Frontal cortex (tissue), 4 donors: ENCODE results near the gene ASH1L. TPM values are rescaled to one million over a fixed set of nuclear protein-coding genes. Genes with fewer than 3 reads are reported as not detected.
"Not testable (repeated sequence)": the region's sequence is repeated elsewhere in the genome, so short reads cannot be mapped to it uniquely, and the experiment has no call there.

Experiments used
- DNase-seq, 2 donors: peaks; one replicate each; pipeline ENCODE4 v3.0.0; 2012; ENCODE audit warnings: low spot score in 2 of 2
- FAIRE-seq: peaks from 2 replicates; lab custom pipeline; 2012; peaks lifted over from hg19 to GRCh38; lab: Jason Lieb, UNC
- total RNA-seq: library from RNA; depleted of rRNA; stranded (reverse); fragments of >200 nt; gene quantifications from one replicate; pipeline ENCODE4 v1.2.3, GENCODE V29; 2014
- donor health status: control.
- donor health status: control.
- donor health status: control.

ASH1L gene, protein sequence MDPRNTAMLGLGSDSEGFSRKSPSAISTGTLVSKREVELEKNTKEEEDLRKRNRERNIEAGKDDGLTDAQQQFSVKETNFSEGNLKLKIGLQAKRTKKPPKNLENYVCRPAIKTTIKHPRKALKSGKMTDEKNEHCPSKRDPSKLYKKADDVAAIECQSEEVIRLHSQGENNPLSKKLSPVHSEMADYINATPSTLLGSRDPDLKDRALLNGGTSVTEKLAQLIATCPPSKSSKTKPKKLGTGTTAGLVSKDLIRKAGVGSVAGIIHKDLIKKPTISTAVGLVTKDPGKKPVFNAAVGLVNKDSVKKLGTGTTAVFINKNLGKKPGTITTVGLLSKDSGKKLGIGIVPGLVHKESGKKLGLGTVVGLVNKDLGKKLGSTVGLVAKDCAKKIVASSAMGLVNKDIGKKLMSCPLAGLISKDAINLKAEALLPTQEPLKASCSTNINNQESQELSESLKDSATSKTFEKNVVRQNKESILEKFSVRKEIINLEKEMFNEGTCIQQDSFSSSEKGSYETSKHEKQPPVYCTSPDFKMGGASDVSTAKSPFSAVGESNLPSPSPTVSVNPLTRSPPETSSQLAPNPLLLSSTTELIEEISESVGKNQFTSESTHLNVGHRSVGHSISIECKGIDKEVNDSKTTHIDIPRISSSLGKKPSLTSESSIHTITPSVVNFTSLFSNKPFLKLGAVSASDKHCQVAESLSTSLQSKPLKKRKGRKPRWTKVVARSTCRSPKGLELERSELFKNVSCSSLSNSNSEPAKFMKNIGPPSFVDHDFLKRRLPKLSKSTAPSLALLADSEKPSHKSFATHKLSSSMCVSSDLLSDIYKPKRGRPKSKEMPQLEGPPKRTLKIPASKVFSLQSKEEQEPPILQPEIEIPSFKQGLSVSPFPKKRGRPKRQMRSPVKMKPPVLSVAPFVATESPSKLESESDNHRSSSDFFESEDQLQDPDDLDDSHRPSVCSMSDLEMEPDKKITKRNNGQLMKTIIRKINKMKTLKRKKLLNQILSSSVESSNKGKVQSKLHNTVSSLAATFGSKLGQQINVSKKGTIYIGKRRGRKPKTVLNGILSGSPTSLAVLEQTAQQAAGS (N-terminal part only)
- 56.7 TPM for total RNA-seq

DNA sequence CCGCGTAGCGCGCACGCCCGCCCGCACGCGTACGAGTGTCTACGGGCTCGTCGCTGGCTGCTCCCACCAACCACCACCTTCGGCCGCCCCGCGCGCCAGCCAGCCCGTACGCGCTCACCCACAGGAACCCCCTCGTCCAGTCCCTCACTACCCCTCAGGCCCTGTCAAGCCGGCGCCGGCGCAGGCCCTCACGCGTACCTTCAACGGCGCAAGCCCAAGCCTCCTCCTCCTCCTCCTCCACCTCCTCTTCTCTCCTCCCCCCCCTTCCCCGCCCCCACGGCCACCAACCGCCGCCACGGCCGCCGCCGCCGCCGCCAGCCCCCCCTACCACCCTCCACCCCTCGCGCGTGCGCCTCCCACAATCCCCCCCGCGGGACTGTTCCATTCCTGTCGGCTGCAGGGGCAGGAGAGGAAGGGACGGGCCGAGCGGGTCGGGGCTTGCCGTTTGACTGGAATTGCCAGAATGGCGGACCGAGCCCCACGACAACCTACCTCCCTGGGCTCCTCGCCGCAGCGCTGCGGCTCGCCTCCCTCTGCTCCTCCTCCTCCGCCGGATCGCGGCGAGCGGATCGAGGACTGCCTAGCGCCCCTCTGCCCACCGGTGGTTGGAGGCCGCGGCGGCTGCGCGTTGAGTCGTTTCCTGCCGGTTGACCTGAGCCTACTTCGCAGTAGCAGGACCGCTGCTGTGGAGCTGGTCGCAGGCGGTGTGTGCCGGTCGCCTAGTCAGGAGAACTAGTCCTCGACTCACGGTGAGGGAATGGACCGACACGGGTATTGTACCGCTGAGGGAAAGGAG is at the start of gene ASH1L:
Gene ASH1L, minus strand, starts transcription at position 223 of the 796 bp plus-strand sequence. CDS start 41,284 bp downstream, outside the sequence.
- DNase-seq: peak; percentile 87 to 92
- FAIRE-seq: no peak

DNA sequence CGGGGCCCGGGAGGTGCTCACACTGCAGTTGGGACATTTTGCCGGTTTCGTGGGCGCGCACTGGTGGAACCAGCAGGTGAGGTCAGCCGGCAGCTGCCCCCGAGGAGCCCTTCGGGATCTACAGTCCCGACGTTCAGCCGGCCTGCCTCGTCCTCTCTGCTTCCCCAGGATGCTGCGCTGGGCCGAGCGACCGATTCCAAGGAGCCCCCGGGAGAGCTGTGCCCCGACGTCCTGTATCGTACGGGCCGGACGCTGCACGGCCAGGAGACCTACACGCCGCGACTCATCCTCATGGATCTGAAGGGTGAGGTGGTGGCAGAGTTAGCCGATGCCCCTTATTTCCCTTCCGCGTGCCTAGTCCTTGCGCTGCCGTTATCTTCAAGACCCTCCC is 47.6 kb upstream of the ASH1L start:
- FAIRE-seq, DNase-seq: not testable (repeated sequence)

DNA sequence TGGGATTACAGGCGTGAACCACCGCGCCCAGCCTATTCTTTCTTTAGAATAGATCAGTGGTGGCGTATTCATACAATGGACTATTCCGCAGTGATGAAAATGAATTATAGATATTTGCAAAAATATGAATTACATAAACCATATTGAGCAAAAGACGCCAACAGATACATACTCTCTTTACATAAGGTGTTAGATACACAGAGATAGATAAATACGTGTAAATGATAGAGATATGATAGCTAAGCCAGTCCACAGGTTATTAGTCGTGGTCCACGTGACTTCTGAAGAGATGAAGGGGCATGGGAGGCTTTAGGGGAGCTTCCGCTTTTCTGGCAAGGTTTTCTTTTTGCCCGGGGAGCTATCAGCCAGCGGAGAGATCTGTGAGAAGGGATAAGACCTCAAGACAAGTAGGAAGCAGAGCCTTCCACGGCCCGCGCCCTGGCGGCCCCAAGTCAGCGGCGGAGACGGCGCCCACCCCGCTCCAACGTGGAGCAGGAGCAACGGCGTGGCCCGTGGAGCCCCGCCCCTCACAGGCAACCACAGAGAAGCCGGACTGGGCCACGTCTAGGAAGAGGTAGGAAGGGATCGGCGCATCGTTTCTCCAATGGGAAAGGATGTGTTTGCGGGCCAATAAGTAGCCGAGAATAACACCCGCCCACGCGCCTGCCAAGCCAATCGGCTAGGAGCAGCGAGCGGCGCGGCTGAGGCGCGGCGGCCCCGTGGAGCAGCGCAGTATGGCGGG is 47.1 kb upstream of the ASH1L start, which contains the start of gene MSTO1:
Gene MSTO1, plus strand, starts transcription at position 704 of the 742 bp plus-strand sequence. Its CDS starts 31 bp downstream, at position 735.
- no peak for FAIRE-seq
- peak; percentile 89 to 92 for DNase-seq

DNA sequence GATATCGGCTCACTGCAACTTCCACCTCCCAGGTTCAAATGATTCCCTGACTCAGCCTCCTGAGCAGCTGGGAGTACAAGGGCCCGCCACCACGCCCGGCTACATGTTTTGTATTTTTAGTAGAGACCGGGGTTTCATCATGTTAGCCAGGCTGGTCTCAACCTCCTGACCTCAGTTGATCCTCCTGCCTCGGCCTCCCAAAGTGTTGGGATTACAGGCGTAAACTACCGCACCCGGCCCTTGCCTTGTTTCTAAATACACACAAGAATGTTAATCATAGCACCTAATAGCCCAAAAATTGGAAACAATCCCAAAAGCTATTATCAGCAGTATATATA is 46.3 kb upstream of the ASH1L start:
- no peak for FAIRE-seq
- no peak for DNase-seq

DNA sequence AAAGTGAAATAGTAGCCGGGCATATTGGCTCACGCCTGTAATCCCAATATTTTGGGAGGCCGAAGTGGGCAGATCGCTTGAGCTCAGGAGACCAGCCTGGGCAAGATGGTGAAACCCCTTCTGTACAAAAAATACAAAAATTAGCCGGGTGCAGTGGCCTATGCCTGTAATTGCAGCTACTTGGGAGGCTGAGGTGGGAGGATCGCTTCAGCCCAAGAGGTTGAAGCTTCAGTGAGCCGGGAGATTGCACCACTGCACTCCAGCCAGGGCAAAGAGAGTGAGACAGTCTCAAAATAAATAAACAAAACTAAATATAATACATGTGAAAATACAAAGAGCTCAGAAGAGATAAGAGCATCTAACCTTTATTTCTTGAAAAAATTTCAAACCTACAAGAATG is 45.1 kb upstream of the ASH1L start:
- DNase-seq: no peak

DNA sequence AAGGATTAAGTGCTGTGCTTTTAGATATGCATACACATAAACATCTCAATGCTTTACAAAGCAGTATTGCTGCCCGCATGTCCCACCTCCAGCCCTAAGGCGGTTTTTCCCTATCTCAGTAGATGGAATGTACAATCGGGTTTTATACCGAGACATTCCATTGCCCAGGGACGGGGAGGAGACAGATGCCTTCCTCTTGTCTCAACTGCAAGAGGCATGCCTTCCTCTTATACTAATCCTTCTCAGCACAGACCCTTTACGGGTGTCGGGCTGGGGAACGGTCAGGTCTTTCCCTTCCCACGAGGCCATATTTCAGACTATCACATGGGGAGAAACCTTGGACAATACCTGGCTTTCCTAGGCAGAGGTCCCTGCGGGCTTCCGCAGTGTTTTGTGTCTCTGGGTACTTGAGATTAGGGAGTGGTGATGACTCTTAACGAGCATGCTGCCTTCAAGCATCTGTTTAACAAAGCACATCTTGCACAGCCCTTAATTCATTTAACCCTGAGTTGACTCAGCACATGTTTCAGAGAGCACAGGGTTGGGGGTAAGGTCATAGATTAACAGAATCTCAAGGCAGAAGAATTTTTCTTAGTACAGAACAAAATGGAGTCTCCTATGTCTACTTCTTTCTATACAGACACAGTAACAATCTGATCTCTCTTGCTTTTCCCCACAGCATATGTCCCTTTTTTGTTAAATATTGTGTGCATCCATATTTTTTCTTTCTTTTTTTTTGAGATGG is 37.4 kb upstream of the ASH1L start:
- FAIRE-seq, DNase-seq: not testable (repeated sequence)

More for the DNA sequence above, 45.1 kb upstream of the ASH1L start:
- FAIRE-seq: no peak

DNA sequence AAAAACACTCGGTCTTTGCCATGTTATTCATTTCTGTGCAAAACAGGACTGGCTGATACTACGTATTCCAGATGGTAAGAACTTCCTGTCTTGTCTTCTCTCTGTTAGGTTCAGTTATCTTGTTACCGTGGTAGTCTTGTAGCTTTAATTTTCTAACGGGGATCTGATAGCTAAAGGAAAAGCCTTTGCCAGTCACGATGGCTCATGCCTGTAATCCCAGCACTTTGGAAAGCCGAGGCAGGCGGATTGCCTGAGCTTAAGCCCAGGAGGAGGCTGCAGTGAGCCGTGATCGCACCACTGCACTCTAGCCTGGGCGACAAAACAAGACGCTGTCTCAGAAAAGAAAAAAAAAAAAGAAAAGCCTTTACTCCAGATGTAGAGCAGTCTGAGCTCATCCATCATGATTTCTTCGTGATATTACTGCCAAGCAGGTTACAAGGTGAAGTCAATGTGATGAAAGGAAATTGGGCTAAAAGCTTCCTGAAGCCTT is 36.3 kb upstream of the ASH1L start:
- DNase-seq: no peak
- FAIRE-seq: no peak

DNA sequence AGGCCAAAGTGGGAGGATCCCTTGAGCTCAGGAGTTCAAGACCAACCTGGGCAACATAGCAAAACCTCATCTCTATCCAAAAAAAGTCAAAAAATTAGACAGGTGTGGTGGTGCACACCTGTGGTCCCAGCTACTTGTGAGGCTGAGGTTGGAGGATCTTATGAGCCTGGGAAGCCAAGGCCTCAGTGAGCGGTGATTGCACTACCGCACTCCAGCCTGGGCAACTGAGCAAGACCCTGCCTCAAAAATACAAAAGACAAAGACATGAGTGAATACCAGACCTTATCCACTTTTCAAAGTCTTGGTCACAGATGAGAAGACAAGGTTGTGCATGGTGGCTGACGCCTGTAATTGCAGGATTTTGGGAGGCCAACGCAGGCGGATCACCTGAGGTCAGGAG is 34.3 kb upstream of the ASH1L start:
- DNase-seq: no peak
- FAIRE-seq: no peak

DNA sequence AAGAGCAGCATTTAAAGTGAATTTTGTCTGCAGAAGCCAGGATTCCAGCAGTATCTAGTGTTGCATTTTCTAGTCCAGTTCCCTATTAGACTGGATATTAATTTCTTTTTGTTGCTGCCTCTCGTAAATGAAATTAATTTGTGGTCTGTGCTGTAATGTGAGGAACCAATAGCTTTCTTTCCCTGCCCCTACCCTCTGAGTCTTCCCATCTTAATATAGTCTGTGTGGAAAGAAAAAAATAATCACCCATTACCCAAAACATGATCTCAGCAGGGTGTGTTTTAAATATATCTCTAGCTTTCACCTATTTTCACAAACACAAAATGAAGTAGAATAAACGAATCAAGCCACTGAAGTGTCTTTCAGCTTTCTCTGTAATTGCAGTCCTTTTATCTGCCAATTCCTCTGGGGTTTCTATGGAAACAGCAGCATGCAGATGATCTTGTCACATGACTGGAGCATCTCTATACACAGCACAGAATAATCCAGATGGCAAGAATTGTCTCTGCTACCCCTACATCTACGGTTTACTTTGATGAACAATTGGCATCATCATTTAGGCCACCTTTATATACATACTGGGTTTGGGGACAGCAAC is 33.4 kb upstream of the ASH1L start:
- DNase-seq: not testable (repeated sequence)
- peak; percentile 40 for FAIRE-seq

DNA sequence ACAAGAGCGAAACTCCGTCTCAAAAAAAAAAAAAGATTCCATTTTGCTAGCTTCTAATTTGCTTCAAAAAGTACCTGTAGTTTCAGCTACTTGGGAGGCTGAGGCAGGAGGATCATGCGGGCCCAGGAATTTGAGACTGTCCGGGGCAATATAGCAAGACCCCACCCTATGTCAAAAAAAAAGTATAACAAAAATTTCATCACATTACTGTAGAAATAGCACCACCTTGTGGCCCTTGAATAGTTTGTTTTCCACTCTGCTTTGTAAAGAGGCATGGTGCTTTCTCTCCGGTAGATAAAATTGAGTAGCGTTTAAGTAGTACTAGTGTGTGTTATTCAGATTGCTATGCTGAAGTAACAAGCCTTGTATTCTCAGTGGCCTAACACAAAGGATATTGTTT is 29.2 kb upstream of the ASH1L start:
- no peak for FAIRE-seq
- DNase-seq: peak; percentile 44

DNA sequence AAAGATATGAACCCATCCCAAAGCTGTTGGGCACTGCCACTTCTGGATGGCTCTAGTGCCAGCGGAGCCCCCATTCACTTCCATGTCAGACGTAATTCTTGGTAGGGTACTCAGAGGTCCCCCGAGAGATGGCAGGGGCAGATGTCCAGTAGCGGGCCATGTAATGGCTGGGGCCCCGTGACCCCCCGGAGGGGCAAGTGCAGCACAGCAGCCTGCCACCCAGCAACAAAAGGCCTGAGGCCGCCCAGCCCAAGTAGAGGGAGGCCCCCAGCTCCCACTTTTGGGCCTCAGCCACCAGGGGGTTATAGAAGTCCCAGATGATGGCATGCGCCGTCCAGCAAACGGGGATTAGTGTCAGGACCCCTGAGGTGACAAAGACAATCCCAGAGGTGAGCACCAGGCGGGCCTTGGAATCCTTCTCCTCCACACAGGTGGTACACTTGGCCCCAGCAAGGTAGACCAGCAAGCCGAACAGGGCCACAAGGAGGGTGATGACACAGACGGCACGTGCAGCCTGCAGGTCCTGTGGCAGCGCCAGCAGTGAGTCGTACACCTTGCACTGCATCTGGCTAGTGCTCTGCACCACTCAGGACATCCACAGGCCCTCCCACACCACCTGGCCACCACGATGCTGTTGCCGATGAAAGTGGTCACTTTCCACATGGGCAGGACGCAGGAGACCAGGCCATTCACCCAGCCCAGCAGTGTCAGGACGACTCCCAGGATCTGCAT is 28.1 kb upstream of the ASH1L start:
- not testable (repeated sequence) for FAIRE-seq

DNA sequence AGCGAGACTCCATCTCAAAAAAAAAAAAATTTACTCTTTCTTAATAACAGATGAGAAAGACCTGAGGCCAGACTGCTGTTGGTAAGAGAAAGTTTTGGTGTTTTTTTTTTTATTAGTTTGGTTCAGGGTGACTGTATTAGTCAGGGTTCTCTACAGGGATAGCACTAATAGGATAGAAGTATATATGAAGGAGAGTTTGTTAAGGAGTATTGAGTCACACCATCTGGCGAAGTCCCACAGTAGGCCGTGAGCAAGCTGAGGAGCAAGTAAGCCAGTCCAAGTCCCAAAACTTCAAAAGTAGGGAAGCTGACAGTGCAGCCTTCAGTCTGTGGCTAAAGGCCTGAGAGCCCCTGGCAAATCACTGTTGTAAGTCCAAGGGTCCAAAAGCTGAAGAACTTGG is 26.7 kb upstream of the ASH1L start:
- DNase-seq, FAIRE-seq: not testable (repeated sequence)

More for the DNA sequence above, 28.1 kb upstream of the ASH1L start:
- DNase-seq: not testable (repeated sequence)

DNA sequence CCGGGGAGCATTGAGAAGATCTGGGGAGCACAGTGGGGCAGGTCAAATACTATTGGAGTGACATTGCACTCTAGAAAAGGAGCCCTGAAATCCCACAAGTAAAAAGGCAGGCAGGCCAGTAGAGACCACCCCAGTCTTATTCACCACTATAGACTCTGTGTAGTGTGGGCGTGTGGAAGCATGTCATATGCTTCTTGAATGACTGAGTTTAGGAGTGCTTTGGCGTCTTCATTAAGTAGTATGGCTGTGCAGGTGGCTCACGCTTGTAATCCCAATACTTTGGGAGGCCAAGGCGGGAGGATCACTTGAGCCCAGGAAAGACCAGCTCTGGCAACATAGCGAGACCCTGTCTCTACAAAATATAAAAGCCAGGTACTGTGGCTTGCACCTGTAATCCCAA is 21.2 kb upstream of the ASH1L start:
- not testable (repeated sequence) for FAIRE-seq, DNase-seq

DNA sequence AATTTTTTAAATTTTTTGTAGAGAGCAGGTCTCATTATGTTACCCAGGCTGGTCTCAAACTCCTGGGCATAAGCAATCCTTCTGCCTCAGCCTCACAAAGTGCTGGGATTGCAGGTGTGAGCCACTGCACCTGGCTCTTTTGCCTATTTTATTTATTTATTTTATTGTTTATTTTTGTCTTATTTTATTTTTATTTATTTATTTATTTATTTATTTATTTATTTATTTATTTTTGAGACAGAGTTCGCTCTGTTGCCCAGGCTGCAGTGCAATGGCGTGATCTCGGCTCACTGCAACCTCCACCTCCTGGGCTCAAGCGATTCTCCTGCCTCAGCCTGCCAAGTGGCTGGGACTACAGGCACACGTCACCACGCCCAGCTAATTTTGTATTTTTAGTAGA is 13.0 kb upstream of the ASH1L start:
- not testable (repeated sequence) for FAIRE-seq, DNase-seq

DNA sequence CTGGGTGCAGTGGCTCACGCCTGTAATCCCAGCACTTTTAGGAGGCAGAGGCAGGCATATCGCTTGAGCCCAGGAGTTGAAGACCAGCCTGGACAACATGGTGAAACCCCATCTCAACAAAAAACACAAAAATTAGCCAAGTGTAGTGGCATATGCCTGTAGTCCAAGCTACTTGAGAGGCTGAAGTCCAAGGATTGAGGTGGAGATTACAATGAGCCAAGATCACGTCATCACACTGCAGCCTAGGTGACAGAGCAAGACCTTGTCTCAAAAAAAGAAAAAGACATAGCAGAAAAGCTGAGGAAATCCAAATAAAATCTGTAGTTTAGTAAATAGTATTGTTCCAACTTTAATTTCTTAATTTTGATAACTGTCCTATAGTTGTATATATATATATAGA is 11.5 kb upstream of the ASH1L start:
- no peak for DNase-seq
- FAIRE-seq: no peak

DNA sequence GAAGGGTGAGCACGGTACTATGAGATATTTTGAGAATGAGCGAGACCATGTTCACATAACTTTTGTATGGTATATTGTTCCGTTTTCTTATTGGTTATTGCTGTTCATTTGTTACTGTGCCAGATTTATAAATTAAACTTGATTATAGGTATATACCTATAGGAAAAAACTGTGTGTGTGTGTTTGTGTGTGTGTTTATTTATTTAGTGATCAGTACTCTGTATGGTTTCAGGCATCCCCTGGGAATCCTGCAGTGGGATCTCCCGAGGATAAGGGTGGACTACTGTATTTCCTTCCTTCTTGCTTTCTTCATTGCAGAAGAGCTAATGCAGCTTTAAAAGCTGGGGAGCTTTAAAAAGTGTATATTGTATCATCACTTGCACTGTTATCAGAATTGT is 8.0 kb upstream of the ASH1L start:
- no peak for FAIRE-seq

More for the DNA sequence above, 8.0 kb upstream of the ASH1L start:
- DNase-seq: no peak
